ENCODE measurements around the gene RABGAP1.

Gene RABGAP1

DNA sequence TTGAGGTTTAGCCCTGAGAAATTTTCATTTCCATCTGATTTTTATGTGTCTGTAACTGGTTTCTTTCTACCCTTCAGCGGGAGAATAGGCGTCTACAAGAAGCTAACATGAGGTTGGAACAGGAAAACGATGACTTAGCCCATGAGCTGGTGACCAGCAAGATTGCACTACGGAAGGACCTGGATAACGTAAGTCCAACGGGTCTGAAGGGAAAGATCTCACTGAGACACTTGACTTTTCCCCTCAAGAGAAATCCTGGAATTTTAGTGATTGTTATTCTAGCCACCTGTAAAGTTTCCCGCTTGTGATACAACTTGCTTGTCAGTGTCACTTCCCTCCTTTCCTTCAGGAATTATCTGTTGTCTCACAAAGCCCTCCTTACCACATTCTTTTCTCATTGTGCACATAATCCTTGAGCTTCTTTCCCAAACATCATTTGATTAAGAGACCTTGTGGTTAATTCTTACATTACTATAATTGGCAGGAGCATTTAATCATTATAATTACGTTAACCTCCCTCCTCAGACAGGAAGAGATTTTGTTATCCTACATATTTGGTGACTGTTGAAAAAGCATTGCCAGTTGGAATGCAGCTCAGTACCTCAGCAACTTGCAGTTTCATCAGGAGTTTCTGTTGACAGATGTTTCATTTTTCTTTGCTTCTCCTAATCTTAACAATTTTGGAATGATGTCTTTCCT, 149.5 kb downstream of the RABGAP1 start:
- DNase-seq: no peak

DNA sequence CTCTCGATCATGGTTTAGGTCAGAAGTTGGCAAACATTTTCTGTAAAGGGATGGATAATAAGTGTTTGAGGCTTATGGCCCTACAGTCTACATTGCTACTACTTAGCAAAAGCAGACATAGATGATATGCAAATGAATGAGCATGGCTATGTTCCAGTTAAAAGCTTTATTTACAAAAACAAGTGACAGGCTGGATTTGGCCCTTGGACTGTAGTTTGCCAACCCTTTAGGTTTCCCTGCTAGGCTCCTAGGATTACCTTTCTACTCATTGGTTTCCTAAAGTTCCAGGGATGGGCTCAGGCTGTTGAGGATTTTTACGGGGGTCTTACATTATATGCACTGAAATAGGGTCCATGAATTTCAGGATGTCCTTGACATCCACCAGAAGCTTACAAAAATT, 150.1 kb downstream of the RABGAP1 start:
- DNase-seq: no peak

DNA sequence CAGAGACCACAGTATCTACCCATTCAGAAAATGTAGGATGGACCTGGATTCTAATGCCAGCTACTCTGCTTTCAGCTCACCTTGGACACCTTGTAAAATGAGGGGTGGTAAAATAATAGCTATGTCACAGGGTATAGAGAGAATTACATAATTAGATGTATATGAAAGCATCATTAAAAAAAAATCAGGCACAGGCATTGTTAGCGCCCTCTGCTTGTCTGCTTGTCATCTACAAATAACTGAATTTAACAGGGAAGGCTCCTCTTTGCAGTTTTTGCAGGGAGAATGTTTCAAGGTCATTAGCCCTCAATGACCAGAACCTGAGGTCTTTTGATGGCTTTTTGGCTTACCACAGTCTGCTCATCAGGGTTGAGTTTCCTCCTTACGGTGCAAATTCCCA, 150.6 kb downstream of the RABGAP1 start:
- DNase-seq: no peak

DNA sequence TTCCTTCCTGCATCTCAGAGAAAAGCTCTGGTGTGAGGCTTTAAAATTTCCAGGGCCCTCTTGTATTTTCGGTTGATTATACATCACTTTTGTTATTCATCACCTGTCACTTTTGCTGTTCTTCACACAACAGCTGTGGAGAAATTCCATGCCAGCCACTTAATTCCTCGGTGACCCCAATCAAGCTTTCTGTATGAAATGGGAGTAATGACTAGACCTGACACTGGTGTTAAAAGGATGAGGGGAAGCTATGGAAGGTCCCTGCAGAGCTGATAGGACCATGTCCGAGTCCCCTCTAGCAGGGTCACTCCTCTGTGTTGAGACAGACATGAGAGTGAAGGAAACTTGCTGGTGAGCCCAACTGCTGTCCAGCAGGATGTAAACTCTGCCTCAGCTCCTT, 152.3 kb downstream of the RABGAP1 start:
- no peak for DNase-seq

DNA sequence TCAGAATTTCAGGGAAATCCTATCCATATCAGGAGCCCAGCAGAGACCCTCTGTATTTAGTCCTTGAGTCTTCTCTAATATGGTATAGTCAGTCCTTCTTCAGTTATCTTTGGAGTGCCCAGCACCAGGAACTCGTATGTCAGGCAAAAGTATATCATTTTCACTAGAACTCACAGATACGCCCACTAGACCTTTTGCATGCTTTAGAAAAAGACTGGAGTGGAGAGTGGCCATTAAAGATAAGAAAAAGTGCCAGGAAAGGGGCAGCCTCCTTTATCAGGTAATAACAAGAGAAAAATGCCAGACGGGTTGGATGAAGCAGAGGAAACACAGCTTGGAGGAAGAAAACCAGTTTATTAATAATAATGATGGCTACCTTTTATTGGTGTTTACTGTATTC, 156.2 kb downstream of the RABGAP1 start:
- no peak for DNase-seq

DNA sequence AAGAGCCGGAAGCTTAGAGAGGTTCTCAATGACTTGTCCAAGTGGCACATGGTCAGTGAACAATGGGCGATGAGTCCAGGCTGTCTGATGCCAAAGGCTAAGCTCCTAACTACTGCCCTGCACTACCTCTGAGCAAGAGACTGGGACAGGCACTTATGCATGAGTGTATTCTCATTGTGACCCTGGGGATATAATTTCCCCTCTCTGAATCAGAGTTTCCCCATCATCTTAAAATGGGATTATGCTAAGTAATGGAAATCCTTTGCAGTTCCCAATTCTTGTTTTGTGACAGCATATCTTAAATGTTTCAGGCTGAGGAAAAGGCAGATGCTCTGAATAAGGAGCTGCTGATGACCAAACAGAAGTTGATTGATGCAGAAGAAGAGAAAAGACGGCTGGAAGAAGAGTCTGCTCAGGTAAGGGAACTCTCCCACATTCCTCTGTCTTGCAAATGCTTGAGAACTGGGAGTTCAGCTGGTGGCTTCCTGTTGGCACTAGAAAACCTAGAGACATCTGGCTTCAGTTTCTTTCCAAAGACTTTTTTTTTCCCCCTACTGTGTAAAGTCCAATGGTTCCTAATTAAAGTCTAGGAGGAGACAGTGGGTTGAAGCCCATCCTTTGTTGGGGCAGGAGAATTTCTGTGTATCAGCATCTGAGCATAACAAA, 156.7 kb downstream of the RABGAP1 start:
- no peak for DNase-seq

DNA sequence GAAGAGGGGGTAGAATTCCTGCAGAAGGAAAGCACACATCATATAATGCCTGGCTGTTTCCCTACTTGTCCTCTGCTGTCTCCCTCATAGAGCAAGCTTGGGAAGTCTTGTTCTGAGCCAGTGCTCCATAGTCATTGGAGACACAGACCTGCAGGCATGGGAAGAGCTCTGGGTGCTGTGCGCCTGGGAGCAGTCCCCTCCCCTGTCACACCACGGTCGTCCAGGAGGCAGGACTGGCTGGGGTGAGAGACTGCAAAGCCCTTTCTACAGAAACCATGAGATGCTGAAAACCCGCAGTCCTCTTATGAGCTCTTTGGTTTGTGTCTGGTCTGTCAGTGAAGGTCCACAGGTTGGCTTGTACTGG, 157.3 kb downstream of the RABGAP1 start:
- no peak for DNase-seq

DNA sequence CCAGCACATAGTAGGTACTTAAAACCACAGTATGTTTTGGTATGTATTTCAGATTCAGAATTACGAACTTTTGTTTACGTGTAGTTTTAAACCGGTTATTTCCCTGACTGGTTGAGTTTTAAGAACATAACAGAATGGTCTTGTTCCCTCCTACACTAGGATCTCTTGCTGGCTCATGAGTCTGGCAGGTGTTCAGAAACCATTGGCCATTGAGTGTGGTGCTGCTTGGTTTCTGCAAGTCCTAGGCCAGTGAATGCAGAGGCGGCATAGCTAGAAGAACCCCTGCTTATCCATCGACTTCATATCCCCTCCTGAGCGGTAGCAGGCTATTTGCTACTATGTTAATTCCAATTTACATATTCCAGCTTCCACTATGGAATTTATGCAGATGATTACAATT, 158.2 kb downstream of the RABGAP1 start:
- no peak for DNase-seq

DNA sequence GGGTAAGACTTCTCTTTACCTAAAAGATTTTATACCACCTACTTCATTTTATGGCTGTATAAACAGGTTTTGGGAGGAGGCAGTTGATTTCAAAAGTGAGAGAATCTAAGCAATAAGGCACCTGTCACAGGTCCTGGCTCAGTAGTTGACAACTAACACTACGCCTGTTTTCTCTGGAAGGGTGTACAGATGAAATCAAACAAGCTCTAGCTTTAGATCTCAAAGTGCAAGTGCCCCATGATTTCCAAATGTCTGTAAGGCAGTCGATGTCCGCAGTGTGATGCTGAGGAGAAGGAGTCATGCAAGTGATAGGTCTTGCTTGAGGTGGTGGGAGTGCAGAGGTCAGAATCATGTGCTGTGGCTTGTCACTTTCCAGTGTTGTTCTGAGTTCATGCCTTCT, 158.7 kb downstream of the RABGAP1 start:
- DNase-seq: no peak

DNA sequence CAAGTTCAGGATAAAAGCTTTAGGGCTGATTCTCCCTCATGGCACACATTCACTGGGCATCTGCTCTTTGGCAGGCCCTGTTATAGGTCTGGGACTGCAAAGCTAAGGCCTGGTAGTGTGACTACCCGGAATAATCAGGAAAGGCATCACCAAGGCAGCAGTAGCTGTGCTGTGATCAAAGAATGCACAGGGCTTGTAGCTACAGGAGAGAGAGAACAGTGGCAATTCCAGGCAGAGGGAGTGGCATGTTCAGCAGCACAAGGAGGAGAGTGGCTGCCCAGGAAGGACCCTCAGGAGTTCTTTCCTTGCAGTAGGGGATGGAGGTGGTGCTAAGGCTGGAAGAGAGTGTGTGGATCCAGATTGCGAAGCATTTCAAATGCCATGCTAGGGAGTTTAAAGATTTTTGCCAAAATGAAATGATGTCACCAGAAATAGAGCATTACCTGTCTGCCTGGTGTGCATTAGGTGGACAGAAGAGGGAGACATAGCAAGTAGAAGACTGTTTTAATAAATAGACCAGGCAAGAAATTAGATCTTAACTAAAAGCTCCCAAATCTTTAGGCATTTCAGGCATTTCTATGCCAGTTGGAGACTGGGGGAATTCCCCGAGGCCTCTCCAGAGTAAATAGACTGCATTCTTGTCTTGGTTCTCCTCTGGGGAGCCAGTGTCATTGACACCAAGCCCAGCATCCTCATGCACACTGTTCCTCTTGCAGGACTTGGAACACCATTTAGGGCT, 161.7 kb downstream of the RABGAP1 start:
- no peak for DNase-seq

DNA sequence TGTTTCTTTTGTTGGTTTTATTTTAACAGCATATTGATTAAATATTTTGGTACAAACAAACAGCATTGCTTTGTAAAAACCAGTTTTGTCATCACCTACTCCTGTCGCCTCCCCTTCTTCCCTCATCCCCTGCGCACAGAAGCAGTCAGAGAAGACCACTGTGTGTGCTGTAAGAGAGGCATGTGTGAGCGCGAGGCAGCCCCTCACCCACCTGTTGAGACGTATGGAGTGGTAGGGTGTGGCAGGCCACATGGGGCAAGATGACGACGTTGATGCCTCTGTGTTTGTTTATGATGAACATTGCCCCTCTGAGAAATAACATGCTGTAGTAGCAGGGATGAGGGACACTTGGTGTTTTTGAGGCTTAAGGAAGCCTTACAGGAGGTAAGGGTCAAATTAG, 164.0 kb downstream of the RABGAP1 start:
- DNase-seq: no peak

DNA sequence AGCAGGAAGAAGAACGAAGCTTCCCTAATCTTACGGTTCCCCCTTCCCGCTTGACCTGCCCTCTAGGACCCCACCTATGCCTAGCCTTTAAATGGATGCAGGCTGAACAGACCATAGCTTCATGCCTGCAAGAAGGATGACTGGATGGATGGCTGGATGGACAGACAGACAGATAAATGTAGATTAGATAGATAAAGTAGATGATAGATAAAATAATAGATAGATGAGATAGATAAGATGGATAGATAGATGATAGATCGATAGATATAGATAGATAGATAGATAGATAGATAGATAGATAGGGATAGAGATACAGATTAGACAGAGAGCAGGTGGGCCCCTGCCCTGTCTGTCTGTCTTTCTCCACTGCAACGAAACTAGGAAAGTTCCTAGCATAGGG, 164.7 kb downstream of the RABGAP1 start:
- no peak for DNase-seq

DNA sequence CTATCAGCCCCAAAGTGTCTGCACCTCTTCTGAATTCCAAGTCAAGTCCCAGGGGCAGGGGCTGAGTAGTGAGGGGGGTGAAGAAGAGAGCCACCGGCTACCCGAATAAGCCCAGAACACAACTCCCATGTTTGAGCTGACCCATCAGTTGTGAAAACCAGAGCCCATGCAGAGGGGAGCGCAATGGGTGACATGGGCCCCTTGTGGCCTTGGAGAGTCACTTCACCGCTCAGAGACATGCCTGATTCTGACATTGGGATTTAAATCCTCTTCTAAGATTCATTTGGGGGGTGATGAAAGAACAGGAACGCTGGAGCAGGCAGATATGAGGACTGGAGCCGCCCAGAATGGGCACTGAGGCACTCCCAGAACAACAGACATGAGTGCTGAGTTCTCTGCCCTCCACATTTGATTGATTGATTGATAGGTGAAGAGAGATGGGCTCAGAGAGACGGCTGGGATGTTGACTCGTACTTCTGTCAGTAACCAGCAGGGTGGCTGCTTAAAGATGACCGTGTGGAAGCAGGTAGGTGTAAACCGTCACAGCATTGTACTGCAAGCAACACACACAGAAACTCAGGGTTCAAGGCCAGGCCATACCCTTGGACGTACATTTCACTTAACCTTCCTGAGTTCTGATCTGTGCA, 166.9 kb downstream of the RABGAP1 start:
- DNase-seq: no peak

DNA sequence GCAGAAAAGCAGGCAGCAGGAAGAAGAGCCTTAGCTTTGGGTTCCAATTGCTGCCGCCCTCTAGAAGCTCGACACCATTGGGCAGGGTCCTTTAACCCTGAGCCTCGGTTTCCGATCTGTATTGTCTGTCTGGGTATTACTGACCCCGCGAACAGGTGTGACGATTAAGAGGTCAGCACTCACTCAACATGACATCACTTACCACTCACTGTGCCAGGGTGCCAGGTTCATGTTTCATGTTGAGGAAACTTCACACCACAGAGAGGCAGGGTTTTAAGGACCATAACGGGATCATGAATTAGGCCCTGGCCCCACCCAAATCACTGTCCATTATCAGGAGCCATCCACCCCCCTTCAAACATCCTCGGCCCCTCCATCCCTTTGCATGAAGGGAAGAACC, 168.2 kb downstream of the RABGAP1 start:
- DNase-seq: no peak

DNA sequence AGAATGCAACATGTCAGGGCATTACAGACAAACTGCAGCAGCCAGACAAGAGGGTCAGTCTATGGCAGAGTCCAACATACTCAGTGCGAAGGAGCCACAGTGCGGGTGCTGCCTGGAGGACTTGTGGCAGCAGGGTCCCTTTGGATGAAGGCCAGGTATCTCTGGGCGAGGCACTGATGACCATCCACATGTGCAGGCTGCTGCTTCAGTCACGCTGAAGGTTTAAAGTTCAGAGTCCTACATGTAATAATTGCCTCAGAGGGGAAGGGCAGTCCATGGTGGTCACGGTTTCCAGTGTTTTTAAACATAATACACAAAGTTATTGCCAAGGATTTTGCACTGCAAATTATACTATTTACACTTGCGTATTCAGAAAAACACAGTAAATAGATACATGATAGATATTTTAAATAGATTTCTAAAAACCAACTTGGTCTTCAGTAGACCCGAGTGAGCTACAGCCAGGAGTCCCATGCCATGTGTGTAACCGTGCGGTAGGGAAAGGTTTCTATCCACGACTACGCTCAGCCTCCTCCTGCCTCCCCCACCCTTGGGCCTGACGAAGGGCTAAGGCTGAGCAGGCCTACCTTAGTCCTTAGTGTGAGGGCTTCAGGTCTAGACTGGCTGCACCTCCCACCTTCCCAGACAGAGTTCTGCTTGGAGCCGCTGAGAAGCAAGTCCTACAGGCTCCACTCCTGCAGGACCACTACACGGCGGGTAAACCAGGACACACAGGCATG, 168.9 kb downstream of the RABGAP1 start:
- no peak for DNase-seq

DNA sequence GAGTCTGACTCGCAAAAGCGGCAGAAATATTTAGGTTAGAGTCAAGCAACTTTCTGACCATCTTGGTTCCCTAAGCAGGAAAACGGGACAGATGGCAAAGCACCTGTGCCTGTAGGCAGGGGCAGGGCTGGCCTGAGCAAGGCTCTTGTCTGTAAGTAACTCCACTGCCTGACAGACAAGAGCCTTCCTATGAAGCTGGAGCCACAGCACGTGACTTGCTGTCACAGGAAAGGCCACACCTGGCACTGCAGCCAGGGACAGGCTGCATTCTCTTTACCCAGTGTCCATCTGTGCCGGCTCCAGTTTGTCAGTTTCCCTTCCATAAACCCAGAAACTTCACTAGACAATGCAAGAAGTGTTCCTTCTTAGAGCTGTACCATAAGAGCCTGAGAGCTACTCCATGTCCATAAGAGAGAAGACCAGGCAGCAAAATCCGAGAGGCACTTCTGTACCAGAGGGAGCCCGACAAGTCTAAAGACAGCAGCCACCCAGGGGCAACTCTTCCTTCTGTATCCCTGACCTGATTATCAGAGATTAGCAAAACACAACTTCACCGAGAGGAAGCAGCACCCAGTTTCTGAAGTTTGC, 170.7 kb downstream of the RABGAP1 start:
- DNase-seq: no peak

DNA sequence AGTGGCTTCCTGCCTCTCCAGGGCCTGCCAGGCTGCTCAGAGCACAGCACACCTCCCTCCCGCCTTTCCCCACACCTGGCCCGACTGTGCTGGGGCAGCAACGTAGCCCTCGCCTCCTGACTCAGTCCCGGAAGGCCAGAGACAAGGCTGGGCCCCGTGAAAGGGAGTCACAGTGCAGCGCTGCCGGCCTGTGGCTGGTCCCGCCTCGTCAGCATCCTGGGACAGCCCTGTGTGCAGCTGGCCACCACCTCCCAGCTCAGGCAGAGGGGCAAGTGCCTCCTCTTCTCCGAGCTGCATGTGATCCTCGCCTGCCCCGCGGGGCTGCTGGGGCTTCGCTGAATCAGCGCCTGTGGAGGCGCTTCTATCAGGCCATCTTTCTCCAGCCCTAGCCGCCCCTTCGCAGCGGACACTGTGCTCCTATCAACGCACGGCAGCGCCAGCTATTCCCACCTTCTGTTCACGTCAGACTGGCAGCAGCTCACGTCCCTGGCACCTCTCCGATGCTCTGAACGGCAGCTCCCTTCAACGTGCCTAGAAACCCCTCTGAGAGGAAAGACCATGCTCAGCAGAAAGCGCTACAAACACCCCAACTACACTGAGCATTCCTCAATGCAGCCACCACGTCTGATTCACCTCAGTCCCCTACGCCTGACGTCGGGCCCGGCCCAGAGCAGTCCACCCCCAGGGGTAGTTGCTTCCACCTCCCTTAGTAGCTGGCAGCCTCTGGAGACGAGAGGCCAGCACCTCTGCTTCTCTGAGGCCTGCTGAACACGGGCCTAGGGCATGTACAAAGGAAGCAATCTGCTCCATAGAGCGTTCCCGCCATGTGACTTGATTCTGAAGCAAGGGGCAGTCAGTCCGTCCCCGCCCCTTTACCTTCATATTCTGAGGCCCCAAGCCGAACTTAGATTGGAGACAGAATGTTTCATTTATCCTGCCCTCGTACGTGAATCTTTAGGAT, 171.5 kb downstream of the RABGAP1 start:
- DNase-seq: no peak

DNA sequence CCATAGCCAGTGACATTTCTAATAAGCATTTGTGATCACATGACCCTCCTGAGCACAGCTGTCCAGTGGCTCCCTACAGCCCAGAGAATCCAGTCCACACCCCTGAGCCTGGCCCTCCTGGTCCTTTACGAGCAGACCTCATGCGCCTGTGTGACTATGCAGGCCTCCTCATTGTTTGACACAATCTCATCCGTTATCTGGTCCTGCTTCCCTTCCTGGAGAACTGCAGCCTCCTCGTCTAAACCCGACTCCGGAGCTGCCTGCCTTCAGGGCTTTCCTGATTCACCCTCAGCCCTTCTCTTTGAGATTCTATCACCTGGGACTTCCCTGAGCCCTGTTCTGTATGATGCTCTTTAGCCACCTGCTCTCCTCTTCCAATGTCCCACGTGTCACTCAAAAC, 172.4 kb downstream of the RABGAP1 start:
- DNase-seq: no peak

DNA sequence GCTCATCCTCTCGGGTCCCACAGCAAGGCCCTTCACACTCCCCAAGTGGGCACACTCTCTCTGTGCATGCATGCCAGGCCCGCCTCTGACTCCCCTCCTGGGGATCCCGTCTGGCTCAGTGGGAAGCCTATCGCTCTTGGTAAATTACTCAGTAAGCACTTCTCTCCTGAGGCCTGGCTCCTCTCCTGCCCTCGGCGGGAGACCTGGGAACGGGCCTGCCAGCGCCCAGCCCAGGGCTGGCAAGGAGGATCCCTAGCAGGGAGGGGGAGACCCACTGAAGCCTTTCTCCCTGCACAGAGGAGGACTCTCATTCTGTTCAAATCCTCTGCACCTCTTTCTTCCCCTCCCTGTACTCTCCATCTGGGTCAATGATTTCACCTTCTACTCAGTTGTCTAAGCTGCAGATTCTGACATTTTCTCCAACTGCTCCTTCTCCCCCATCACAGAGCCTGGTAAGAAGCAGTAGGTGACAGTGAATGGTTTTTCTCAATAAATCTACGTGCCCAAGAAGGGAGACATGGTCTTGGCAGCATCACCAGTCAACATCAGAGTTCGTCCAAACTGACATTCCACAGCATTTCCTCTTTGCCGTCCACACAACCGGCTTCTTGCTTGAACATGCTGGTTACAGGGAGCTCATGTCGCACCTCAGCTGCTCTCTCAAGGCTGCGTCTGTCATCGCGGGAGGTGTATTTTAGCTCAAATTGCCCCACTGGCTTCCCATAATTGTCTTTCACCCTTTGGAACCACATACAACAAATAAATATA, 174.5 kb downstream of the RABGAP1 start:
- no peak for DNase-seq

DNA sequence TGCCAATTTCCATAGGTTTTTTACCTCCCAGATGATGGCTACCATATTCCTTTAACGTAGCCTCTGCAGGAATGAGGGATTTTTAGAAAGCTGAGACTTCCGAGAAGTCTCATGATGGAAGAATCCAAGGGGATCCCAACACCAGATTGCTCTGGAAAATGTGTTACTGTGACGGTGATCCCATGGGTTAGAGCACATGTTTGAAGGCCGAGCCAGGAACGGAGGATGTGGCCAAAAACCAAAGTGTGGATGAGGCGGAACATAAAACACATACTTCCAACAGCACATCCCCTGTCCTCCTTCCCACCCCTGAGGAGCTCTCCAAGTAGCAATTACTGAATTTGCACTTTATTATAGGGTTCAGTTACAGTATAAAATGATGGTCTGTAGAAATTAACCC, 175.2 kb downstream of the RABGAP1 start:
- no peak for DNase-seq

DNA sequence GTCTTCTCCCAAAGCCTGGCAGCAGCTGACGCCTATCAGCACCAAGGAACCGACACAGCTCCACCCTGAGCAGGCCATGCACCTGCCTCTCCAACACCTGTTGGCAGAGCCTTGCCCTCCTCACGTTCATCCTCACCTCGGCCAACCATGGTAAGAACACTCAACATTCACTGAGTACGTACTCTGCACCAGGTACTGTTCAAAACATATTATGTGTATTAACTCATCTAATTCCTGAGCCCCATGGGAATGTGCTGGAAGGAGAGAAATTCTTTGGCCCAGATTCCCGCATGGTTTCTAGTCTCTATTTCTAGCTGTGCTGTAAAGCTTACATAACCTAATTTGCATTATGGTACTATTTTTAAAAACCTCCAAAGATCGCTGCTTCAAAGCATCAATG, 178.7 kb downstream of the RABGAP1 start:
- no peak for DNase-seq
